ENCODE measurements around the gene TSHZ2. TPM values are rescaled to one million over a fixed set of nuclear protein-coding genes. Genes with fewer than 3 reads are reported as not detected.

Gene TSHZ2
- total RNA-seq, 1 experiment from 2014 or later: 0.07 TPM

DNA sequence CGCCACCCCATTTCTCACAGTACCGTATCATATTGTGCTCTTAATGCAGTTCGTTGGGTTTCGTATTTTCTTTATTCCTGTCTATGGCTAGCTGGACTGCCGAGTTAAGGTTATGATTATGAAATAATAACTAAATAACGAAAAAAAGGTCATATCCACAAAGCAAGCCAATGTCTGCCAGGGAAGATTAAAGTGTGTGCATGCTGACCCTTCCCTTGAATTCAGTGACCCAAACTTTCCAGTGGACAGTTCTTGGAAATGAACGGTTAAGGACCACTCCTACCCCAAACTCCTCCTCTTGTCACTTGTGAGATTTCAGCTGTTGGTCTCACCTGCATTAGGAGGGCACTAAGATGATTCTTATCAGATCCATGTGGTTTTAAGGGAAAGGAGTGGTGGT lies 449.9 kb downstream of the TSHZ2 start:
- no peaks in the 10 kb centered on the region; the same call in 1 of the 2 replicates for H3K27me3 Mint-ChIP-seq (ENCODE audit: low read depth)
- Histone ChIP-seq H3K4me1 (ENCODE audit: insufficient read depth, low read length) (no peaks in the 10 kb centered on the region; the same call in 1 of the 2 replicates), H2AK5ac (ENCODE audit: insufficient read length, low read length) (no peak overlapping the region), H3K4ac (ENCODE audit: low read depth, low read length) (no peak overlapping the region), H3K4me2 (ENCODE audit: insufficient read depth, insufficient read length, low read length) (no peak overlapping the region), H3K27me3 (ENCODE audit: insufficient read depth, low read length) (no peaks in the 10 kb centered on the region), H3K14ac (ENCODE audit: insufficient read depth, low read length) (no peak overlapping the region), H2AFZ (ENCODE audit: low read length) (no peak overlapping the region), H3K23me2 (ENCODE audit: insufficient read length, low read depth, low read length, poor library complexity, severe bottlenecking) (no peaks in the 10 kb centered on the region), H2BK5ac (ENCODE audit: insufficient read length, low read length) (no peak overlapping the region), H2BK12ac (ENCODE audit: insufficient read length, low read depth, low read length) (no peak overlapping the region), H4K8ac (replicated peaks; ENCODE audit: insufficient read length, low read depth, low read length) (no peak overlapping the region), H2BK15ac (ENCODE audit: low read depth, low read length) (no peak overlapping the region), H3K9ac (ENCODE audit: extremely low read depth, insufficient read length, low read length) (no peak overlapping the region), H4K91ac (ENCODE audit: insufficient read length, low read depth, low read length) (no peak overlapping the region), H3K79me2 (ENCODE audit: insufficient read depth, low read length) (no peaks in the 10 kb centered on the region), H3K27ac (ENCODE audit: insufficient read length, low read depth, low read length) (no peak overlapping the region), H3T11ph (ENCODE audit: low read length) (no peak overlapping the region), H4K20me1 (ENCODE audit: control insufficient read depth, insufficient read depth, insufficient read length) (no peaks in the 10 kb centered on the region), H3K79me1 (ENCODE audit: insufficient read depth, low read depth, low read length, poor library complexity, severe bottlenecking) (no peaks in the 10 kb centered on the region), H3K56ac (ENCODE audit: insufficient read length, low read depth, low read length) (no peak overlapping the region), H2BK120ac (ENCODE audit: low read depth, low read length, poor library complexity, severe bottlenecking) (no peak overlapping the region), H3K9me3 (ENCODE audit: control insufficient read depth, low read depth, low read length) (no peaks in the 10 kb centered on the region), H3K23ac (ENCODE audit: insufficient read length, low read depth, low read length) (no peak overlapping the region), H3K18ac (ENCODE audit: insufficient read length, low read depth, low read length) (no peak overlapping the region), H2BK20ac (ENCODE audit: low read depth, low read length, poor library complexity, severe bottlenecking) (no peak overlapping the region), H4K5ac (ENCODE audit: insufficient read length, low read depth, low read length) (no peak overlapping the region)
- TF ChIP-seq, protein P1, sequence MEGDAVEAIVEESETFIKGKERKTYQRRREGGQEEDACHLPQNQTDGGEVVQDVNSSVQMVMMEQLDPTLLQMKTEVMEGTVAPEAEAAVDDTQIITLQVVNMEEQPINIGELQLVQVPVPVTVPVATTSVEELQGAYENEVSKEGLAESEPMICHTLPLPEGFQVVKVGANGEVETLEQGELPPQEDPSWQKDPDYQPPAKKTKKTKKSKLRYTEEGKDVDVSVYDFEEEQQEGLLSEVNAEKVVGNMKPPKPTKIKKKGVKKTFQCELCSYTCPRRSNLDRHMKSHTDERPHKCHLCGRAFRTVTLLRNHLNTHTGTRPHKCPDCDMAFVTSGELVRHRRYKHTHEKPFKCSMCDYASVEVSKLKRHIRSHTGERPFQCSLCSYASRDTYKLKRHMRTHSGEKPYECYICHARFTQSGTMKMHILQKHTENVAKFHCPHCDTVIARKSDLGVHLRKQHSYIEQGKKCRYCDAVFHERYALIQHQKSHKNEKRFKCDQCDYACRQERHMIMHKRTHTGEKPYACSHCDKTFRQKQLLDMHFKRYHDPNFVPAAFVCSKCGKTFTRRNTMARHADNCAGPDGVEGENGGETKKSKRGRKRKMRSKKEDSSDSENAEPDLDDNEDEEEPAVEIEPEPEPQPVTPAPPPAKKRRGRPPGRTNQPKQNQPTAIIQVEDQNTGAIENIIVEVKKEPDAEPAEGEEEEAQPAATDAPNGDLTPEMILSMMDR (conservative IDR thresholded peaks at IDR 0.05): no peak
- no peak overlapping the region; a peak in 1 of 7 replicates for H3K27ac Mint-ChIP-seq
- no peak for DNase-seq
- H3K4me3 Mint-ChIP-seq: no peak overlapping the region
- no CpG with 5 or more reads among the region's 7 CpGs for WGBS (ENCODE audit: extremely low coverage, insufficient read length, low lambda C conversion rate)
- no peaks in the 10 kb centered on the region for H3K36me3 Mint-ChIP-seq (ENCODE audit: insufficient read depth in 1 of 3, low read depth in 3 of 3)
- peaks cover 8 to 9% of the 10 kb centered on the region in 2 experiments; a peak in 3 of 4 replicates for H3K4me1 Mint-ChIP-seq
- no peaks in the 10 kb centered on the region for H3K9me3 Mint-ChIP-seq

Measured in H9 (cell line).